ENCODE measurements around the gene ZNF91. TPM values are rescaled to one million over a fixed set of nuclear protein-coding genes. Genes with fewer than 3 reads are reported as not detected.

ZNF91 gene
- 18.9 and 19.6 TPM in 2 replicates for total RNA-seq

DNA sequence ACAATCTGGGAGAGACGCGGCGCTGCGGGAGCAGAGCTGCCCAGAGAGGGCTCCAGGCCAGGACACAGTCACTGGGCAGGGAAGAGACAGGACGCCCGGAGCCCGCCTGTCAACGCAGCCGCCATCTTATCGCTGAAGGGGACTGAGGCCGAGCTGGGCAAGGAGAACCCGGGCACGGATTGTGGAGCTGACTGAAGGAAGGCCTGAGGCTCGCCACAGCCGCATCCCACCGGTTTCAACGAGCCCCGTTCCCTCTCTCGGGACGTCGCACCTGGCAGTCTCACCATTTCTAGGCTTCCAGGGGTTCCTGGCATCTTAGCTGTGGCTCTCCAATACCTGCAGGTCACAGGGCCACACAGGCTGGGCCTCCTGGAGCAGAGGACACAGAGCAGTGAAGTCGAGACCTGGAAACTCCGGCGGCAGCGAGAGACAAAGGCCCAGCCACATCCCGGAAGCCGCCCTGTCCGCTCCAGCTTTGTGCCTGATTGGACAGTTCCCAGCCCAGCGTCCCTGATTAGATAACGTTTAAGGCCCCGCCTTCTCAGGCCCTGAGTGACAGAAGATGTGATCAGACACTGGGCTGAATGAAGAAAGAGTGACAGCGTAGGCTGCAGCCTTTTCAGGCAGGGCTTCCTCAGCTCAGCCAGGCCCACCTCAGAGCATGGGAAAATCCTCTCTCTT lies at the start of gene ZNF91:
TSS of gene ZNF91 (minus strand) at position 431 of the 681 bp plus-strand sequence. CDS start at position 314, 117 bp downstream.

Small RNAs within 50 kb of the gene (small RNA-seq; reads per million reads assigned to genes)
- not detected for gene VN1R91P

Other genes starting within 250 kb of the ZNF91 start
- 8.8 and 9.6 TPM in 2 replicates for gene ZNF724, start 145.1 kb downstream of the ZNF91 start, total RNA-seq